GM19452 (cell line): ENCODE measurements around the gene ZSCAN1.

Experiments used
- ATAC-seq: cut with Tn5 transposase; IDR thresholded peaks from one replicate; pipeline ENCODE4 v1.9.1; 2021; ENCODE audit not compliant: unreplicated experiment

Gene ZSCAN1

DNA sequence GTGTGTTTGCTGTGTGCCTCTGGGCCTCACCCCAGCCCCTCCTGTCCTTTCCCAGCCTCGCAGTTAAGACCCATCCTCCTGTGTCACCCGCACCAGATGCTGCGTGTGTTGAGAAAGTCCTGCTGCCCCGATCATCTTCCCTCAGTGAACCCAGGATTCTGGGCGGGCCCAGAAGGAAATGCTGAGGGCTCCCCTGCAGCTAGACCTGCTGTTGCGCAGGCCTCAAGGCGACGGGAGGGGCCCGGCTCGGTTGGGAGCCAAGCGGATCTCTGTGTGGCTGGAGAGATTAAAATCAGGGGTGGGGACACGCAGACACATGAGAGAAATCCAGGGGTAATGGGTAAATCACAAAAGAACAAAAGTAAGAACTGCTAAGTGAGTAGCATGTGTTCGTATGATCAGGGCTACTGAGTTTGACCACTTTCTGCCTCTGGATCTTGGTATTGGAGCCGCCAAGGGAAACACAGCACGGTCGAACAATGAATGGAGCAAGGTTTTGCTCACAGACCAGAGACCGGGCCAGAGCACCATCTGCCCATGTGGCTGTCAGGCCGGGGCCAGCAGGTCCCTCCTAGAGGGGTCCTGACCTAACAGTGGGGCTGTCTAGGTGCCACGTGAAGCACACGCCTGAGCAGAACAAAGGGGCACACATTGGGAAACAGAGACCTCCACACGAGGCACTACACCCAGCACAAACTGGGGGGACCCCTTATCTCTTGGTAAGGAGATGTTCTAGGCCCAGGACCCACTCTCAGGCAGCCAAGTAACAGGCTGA, 7.1 kb downstream of the ZSCAN1 start:
- ATAC-seq: no peak

DNA sequence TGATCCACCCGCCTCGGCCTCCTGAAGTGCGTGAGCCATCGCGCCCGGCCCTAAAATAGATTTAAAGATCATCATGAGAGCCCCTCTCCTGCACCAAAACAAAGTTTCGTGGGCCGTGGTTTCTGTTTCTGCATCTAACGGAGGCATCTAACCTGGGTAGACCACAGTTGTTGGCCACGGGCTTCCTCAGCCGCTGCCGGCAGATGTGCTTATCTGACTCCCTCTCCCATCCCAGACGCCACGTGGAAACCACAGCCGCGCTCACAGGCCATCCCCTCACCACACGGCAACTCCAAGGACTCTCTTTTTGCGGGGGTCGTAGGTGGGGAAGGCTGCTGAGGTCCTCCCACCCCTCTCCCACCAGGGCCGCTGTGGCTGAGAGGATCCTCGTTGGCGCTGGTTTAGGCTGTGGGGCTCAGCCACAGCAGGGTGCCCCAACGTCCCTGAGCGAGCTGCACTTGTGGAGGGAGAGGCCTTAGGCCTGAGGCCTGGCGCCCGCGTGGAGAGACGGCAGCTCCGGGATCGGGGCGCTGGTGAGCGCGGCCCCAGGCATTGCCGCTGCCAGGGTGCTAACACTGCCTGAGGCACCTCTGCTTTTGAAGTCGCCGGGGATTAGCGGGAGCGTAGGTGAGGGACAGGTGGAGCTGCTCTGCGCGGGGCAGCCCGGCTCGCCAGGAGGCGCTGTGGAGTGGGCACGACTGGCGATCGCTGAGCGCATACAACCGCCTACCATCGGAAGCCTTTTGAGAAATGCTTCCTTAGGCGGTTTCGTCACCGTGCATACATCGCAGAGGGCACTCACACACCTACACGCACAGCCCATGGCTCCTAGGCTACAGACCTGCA, 8.9 kb downstream of the ZSCAN1 start:
- ATAC-seq: no peak

DNA sequence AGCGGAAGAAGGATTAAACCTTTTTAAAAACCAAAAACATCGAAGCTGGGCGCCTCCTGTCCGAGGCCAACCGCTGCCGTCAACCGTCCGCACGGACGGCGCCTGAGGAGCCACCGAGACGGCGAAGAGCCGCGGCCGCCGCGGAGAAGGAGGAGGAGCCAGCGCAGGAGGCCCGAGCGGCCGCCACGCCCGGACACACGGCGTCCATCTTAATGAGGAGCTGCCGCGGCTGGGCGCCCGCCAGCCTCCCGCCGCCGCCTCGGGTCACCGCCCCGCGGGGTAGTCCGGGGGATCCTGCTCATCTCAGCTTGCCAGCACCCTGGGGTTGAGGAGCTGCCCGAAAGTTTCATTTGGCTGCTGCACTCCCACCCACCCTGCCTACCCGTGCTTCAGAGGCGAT, 10.6 kb downstream of the ZSCAN1 start:
- ATAC-seq: no peak

DNA sequence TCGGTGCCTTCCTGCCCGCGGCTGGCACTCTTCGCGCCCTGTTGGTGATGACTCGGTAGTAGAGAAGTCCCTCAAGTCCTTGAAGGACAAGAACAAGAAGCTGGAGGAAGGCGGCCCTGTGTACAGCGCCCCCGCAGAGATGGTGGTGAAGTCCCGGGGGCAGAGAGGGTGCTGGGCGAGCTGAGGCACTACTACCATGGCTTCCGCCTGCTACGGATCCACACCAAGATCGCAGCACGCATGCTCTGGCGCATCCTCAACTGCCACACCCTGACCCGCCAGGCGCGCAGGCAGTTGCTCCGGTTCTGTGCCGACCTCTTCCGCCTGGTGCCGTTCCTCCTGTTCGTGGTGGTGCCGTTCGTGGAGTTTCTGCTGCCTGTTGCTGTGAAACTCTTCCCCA, 11.1 kb downstream of the ZSCAN1 start:
- no peak for ATAC-seq

DNA sequence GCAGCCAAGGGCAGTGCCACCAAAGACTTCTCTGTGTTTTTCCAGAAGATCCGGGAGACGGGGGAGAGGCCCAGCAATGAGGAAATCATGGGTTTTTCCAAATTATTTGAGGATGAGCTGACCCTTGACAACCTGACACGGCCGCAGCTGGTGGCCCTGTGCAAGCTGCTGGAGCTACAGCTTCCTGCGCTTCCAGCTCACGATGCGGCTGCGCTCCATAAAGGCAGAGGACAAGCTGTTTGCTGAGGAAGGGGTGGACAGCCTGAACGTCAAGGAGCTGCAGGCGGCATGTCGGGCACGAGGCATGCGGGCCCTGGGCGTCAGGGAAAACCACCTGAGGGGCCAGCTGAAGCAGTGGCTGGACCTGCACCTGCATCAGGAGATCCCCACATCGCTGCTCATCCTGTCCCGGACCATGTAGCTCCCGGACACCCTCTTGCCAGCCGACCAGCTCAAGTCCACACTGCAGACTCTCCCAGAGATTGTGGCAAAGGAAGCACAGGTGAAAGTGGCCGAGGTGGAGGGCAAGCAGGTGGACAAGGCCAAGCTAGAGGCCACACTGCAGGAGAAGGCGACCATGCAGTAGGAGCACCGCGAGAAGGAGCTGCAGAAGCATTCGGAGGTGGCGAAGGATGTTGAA, 11.7 kb downstream of the ZSCAN1 start:
- ATAC-seq: no peak

DNA sequence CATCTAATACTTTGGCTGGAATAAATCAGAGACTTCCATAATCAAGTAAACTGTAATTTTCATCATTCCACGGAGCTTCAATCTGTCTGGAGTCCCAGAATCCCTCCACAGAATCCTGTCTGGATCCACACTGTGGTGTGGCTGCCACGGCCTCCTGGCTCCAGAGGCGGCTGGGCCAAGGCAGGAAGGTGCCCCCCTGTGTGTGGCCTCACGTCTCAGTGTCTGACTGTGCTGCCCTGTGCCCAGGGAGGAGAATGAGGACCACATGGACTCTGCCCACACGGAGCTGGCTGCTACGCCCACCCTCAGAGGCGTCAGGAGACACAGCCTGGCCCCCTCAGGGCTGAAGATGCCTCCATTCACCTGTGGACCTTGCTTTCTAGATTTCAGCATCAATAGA, 13.0 kb downstream of the ZSCAN1 start:
- no peak for ATAC-seq

DNA sequence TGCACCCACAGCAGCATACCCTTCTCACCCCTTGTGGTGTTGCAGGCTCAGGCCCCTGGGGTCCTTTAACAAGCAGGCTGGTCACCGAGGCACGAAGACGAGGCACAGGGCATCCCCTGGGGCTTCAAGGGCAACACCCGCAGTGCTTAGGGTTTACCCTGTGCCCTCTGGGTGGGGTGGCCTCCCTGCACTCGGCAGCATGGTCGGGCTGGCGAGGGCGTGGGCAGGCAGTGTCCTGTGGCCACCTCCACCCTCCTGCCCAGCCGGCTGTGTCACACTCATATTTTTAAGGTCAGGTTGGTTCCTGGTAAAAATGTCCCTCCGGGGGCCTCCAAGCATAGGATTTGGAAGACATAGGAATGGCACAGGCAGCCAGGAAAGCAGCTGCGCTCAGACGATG, 13.8 kb downstream of the ZSCAN1 start:
- ATAC-seq: no peak

DNA sequence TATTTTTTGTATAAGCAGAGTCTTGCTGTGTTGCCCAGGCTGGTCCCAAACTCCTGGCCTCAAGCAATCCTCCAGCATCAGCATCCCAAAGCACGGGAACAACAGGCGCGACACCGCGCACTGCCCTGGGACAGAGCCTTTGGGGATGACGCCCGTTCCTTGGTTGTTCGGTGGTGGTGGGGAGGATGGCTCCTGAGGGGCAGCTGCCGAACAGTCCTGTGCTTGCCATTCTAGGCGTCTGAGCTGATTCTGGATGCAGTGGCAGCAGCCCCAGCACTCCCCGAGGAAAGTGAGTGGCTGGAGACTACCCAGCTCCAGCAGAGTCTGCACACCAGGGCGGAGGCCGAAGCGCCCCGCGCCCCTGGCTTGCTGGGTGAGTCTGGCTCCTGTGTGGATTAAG, 18.4 kb downstream of the ZSCAN1 start:
- ATAC-seq: no peak

DNA sequence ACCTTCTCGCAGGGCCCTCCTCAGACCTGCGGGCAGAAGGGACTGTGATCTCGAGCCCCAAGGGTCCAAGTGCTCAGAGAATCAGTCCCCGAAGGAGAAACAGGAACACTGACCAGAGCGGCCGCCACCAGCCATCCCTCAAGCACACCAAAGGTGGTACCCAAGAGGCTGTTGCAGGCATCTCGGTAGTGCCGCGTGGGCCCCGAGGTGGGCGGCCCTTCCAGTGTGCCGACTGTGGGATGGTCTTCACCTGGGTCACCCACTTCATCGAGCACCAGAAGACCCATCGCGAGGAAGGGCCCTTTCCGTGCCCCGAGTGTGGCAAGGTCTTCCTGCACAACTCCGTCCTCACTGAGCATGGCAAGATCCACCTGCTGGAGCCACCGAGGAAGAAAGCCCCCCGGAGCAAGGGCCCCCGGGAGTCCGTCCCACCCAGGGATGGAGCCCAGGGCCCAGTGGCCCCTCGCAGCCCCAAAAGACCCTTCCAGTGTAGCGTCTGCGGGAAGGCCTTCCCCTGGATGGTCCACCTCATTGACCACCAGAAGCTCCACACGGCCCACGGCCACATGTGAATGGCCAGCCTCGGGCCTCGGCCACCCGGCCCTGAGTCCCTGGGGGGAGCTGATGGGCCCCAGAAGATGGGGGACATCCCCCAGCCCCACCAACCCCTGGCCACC, 19.8 kb downstream of the ZSCAN1 start:
- ATAC-seq: no peak

DNA sequence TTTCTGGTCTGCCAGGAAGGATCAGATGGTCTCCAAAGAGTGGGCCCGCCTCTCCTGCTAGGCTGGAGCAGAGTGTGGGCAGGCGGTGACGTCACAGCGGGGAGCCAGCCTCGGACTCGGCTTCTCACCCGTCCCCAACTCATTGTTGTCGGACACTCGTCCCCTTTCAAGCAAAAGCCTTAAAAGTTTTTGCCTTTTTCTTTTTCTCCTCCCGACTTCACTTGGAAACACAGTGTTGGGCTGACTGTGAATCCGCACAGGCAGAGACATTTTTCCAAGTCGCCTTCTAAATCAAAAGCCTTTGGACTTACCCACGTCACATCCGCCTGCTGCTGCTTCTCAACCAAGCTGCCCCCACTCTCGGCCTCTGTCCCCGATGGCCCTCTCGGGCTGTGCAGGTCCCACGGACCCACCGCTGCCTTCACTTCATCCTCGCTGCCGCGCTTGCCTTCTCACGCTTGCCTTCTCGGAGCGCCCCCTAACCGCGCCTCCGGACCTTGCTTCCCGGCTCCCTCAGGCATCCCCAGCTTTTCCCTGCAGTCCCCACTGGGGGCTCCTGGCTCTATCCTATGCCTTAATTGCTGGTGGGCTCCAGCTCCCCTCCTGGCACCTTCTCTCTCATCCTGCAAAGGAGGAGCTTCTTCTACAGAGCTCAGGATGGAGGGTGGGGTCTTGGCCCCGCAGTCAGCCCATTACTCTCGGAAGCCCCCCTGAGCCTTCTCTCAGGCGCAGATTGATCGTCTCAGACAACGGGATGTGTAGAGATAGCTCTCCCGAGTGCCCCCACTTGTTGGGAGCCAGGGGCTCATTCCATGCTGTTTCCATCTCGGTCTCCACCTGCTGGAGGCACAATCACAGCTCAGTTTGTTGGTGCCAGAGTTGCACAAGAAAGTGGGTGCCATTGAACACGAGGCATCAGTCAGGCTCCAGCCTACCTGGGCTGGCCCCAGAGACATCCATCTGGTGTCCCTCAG, 21.4 kb downstream of the ZSCAN1 start:
- ATAC-seq: no peak

DNA sequence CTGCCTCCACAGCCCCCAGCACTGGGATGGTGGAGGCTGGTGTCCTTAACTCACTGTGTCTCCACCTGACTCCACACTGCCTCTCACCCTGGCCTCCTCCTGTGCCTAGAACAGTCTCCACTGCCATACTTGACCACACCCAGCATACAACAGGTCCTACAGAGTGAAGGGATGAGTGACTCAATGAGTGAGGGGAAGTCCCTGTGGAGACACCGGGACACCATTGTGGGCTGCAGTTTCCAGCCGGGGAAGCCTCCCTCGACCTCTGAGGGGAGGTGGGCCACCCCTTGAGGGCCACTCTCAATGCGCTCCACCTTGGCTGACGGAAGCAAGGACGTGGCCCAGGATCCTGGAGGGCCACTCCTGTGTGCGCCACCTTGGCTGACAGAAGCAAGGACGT, 22.4 kb downstream of the ZSCAN1 start:
- no peak for ATAC-seq

DNA sequence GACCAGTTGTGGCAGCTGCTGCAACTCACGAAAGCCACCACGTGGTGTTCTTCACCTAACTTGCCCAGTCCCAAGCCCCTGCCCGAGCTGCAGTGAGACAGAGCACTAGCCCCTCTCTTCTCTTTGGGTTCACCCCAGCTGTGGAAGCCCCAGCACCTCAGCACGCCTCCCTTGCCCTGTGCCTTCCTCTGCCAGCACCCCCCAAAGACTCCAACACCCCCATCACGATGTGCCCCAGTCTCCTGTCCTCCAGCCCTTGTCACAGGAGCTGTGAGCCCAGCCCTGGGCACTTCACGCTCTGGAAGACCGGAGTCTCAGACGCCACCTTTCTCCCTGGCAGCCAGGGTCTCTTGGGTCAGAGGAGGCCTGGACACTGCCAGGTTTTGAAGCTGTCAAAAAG, 23.0 kb downstream of the ZSCAN1 start:
- ATAC-seq: no peak

DNA sequence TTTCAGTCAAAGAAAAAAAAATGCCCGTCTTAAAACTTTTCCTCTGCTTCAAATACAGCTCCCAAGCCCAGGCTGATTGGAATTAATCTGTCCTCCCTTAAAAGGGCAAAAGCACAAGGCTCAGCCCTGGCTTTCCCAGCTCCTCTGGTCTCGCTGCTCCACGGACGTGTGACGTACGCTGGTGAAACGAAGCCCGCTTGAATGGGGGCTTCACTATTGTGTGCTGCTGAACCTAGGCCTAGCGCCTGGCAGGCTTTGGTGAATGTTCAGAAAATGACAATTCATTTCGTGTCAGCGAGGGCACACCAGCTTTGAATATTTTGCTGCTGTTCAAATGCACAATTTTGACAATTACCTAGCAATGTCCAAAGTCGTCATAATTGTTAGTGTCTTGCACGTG, 24.6 kb downstream of the ZSCAN1 start:
- no peak for ATAC-seq

DNA sequence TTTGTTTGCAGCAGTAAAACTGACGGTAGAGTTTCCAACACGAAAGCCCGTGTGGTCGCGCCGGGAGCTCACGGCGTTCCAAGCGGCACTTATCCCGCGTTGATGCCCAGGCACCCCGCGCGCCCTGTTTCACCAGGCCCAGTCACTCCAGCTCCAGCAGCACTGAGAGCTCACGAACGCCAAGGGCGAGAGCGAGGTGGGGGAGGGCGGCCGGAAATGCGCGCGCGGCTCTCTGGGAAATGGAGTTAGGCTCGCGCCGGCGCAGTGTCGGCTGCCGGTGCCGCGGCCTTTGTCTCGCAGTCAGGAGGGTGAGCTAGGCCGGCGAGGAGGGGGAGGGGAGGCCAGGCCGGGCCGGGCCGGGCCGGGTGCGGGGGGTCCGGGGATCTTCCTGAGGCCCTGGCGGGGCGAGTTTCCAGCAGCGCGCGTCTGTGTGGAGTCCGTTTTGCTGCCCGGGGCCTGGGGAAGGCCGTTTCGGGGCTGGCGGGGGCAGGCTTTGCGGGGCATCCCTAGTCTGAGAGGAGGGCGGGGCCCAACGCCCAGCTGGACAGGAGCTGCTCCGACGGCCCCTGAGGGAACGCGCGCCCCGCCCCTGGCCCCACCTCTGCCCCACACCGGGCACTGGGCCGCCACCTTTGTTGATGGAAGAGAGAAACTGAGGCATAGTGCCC, 25.3 kb downstream of the ZSCAN1 start, which contains the start of gene ZNF135:
Gene ZNF135, plus strand, starts transcription at position 280 of the 668 bp plus-strand sequence. CDS start 721 bp downstream, outside the sequence.
- no peak for ATAC-seq

DNA sequence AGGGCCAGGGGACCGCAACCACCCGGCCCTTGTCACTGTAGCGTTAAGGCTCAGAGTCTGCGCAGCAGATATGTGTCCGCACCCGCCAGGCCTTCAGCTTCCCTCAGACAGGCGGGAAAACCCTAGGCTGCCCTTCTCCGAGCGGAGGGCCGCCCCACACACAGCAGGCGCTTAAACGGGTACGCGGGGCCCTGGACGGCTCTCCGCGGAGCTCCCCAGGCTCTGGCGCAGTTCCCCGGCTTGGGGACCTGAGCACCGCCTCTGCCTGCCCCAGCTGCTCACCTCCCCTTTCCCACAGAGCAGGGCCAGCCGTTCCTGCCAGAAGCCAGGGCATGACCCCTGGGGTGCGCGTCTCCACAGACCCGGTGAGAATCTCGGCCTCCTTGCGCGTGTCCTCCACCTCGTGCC, 25.9 kb downstream of the ZSCAN1 start:
- no peak for ATAC-seq

DNA sequence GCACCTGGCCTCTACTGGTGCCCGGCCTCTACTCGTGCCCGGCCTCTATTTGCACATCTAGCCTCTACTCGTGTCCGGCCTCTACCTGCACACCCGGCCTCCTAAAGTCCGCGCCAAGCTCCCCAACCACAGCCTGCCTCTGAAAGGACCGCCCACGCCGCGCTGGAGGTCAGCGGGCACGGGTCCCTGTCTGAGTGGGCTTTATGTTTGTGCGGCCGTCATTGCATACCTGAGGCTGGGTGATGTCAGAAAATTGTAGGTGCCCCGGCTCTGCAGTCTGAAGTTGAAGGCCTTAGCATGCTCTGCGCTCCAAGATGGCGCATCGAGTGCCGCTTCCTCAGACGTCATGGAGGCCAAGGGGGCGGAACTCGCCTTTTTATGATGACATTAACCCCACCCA, 26.4 kb downstream of the ZSCAN1 start:
- ATAC-seq: no peak

DNA sequence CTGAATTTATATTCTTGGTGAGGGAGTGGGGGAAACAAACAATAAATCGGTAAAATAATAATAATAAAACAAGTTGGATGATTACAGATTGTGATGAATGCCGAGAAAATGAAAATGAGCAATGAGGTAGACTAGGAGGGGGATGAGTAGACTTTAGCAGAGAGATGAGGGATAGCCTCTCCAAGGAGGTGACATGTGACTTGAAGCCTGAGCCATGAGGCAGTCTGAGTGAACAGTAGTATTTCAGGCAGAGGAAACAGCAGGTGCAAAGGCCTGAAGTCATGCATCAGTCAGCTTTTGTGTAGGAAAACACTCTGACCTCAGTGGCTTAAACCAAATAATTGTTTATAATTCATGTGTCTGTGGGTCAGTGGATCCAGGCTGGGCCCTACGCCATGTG, 29.9 kb downstream of the ZSCAN1 start:
- ATAC-seq: no peak

DNA sequence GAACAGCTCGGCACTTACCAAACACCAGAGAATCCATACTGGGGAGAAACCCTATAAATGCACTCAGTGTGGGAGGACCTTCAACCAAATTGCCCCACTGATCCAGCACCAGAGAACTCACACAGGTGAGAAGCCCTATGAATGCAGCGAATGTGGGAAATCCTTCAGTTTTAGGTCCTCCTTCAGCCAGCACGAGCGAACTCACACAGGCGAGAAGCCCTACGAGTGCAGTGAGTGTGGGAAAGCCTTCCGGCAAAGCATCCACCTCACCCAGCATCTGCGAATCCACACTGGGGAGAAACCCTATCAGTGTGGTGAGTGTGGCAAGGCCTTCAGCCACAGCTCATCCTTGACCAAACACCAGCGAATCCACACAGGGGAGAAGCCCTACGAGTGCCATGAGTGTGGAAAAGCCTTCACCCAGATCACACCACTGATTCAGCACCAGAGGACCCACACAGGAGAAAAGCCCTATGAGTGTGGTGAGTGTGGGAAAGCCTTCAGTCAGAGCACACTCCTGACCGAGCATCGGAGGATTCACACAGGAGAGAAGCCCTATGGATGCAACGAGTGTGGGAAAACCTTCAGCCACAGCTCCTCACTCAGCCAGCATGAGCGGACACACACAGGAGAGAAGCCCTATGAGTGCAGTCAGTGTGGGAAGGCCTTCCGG, 33.6 kb downstream of the ZSCAN1 start:
- no peak for ATAC-seq

DNA sequence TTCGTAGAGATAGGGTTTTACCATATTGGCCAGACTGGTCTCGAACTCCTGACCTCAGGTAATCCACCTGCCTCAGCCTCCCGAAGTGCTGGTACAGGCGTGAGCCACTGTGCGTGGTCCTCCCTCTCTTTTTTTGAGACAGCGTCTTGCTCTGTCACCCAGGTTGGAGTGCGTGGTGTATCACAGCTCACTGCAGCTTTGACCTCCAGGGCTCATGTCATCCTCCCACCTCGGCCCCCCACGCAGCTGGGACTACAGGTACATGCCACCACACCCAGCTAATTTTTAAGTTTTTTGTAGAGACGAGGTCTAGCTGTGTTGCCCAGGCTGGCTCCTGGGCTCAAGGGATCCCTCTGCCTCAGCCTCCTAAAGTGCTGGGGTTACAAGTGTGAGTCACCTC, 46.0 kb downstream of the ZSCAN1 start:
- ATAC-seq: no peak
